Body of pancreas (tissue), 4 donors: ENCODE results near the gene PLXNB3.
"Not testable (repeated sequence)": the region's sequence is repeated elsewhere in the genome, so short reads cannot be mapped to it uniquely, and the experiment has no call there.

Source experiments
- CTCF ChIP-seq, 7 experiments: fragments of 450-650 bp in 4 of 7; fragments of 200-600 bp in 3 of 7; sonication (generic) in 3 of 7; IDR thresholded peaks; one replicate each; pipeline ENCODE4 v1.5.1; 2016 to 2019; ENCODE audit warnings: antibody characterized with exemption in 7 of 7
- POLR2A ChIP-seq, 3 donors: fragments of 450-650 bp; IDR thresholded peaks; one replicate each; pipeline ENCODE4 v1.6.1; 2016; ENCODE audit warnings: antibody characterized with exemption in 3 of 3, mild to moderate bottlenecking in 2 of 3

DNA sequence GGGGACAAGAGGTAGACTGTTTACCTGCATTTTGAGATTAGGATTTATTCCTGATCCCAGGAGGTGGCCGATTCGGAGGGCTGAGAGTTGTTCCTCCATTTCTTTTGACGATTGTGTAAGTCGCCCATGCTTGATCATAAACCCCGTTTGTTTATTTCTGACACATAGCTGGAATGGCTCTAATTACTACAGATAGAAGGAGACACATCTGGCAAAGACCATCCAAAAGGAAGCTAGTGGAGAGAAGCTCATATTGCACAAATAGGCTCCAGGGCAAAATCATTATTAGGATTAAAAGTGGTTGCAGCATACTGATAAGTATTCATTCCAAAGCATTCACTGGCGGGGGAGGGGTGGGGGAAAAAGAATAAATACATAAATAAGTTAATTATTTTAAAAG, 17.1 kb upstream of the PLXNB3 start:
- not testable (repeated sequence) for TF ChIP-seq CTCF, POLR2A (IDR thresholded peaks at IDR 0.05)
